ENCODE results near the gene SLC4A5.

SLC4A5 gene

GRCh38 chr2:74343316-74343715 is at the start of gene SLC4A5:
SLC4A5 (minus strand) TSS chr2:74343416; CDS start chr2:74315023, 28,393 bp downstream.
- DNase-seq (ENCODE audit: low read depth in 2 of 2), result no peak

- DNase-seq (ENCODE audit: low read depth in 2 of 2), result no peak
Observed at GRCh38 chr2:74392449-74392743, 49.2 kb upstream of the SLC4A5 start.

- DNase-seq (ENCODE audit: low read depth in 2 of 2), result peak; percentile 89 to 96
Observed at GRCh38 chr2:74391580-74392448, 48.6 kb upstream of the SLC4A5 start.

- DNase-seq (ENCODE audit: low read depth in 2 of 2), result no peak
Observed at GRCh38 chr2:74391209-74391579, 48.0 kb upstream of the SLC4A5 start.

- no peak for DNase-seq (ENCODE audit: low read depth in 2 of 2)
Observed at GRCh38 chr2:74390606-74391005, 47.4 kb upstream of the SLC4A5 start.

- no peak for DNase-seq (ENCODE audit: low read depth in 2 of 2)
Observed at GRCh38 chr2:74387346-74387745, 44.1 kb upstream of the SLC4A5 start.

- no peak for DNase-seq (ENCODE audit: low read depth in 2 of 2)
Observed at GRCh38 chr2:74385396-74385795, 42.2 kb upstream of the SLC4A5 start.

- no peak for DNase-seq (ENCODE audit: low read depth in 2 of 2)
Observed at GRCh38 chr2:74384051-74384450, 40.8 kb upstream of the SLC4A5 start.

GRCh38 chr2:74383254-74383653 is 40.0 kb upstream of the SLC4A5 start:
- DNase-seq (ENCODE audit: low read depth in 2 of 2), result no peak

GRCh38 chr2:74381751-74382150 is 38.5 kb upstream of the SLC4A5 start:
- no peak for DNase-seq (ENCODE audit: low read depth in 2 of 2)

- no peak for DNase-seq (ENCODE audit: low read depth in 2 of 2)
Observed at GRCh38 chr2:74379851-74380789, 36.9 kb upstream of the SLC4A5 start, which contains the start of gene DCTN1. DCTN1 (minus strand) TSS chr2:74380311; CDS start chr2:74380037, 274 bp downstream.

GRCh38 chr2:74378007-74378406 is 34.8 kb upstream of the SLC4A5 start:
- no peak for DNase-seq (ENCODE audit: low read depth in 2 of 2)

- no peak for DNase-seq (ENCODE audit: low read depth in 2 of 2)
Observed at GRCh38 chr2:74375838-74376237, 32.6 kb upstream of the SLC4A5 start.

- no peak for DNase-seq (ENCODE audit: low read depth in 2 of 2)
Observed at GRCh38 chr2:74374509-74375205, 31.4 kb upstream of the SLC4A5 start.

GRCh38 chr2:74373985-74374384 is 30.8 kb upstream of the SLC4A5 start:
- no peak for DNase-seq (ENCODE audit: low read depth in 2 of 2)

GRCh38 chr2:74373221-74373676 is 30.0 kb upstream of the SLC4A5 start:
- no peak for DNase-seq (ENCODE audit: low read depth in 2 of 2)

GRCh38 chr2:74372674-74373073 is 29.5 kb upstream of the SLC4A5 start:
- no peak for DNase-seq (ENCODE audit: low read depth in 2 of 2)

GRCh38 chr2:74371421-74371820 is 28.2 kb upstream of the SLC4A5 start:
- DNase-seq (ENCODE audit: low read depth in 2 of 2), result no peak

- no peak for DNase-seq (ENCODE audit: low read depth in 2 of 2)
Observed at GRCh38 chr2:74369976-74370375, 26.8 kb upstream of the SLC4A5 start.

- DNase-seq (ENCODE audit: low read depth in 2 of 2), result no peak
Observed at GRCh38 chr2:74368499-74368898, 25.3 kb upstream of the SLC4A5 start.

- no peak for DNase-seq (ENCODE audit: low read depth in 2 of 2)
Observed at GRCh38 chr2:74367789-74368188, 24.6 kb upstream of the SLC4A5 start.

GRCh38 chr2:74366036-74366435 is 22.8 kb upstream of the SLC4A5 start:
- DNase-seq (ENCODE audit: low read depth in 2 of 2), result no peak
